Measurements from ENCODE around the gene MYPOP. TPM values are rescaled to one million over a fixed set of nuclear protein-coding genes. Genes with fewer than 3 reads are reported as not detected.

The MYPOP gene
- total RNA-seq, 1 experiment from 2014 or later: 11.1 TPM

DNA sequence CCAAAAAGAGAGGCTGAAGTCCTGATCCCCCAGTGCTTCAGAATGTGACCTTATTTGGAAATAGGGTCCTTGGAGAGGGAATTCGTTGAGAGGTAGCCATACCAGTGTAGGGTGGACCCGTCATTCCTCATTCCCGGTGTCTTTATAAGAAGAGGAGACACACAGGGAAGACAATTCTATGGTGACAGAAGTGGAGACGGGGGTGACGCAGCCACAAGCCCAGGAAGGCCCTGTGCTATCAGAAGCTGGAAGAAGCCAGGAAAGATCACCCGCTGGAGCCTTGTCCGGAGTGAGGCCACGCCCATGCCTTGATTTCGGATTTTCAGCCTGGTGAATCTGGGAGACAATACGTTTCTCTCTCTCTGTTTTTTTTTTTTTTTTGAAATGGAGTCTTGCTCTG is 2.6 kb upstream of the MYPOP start:
- peaks cover 2% of the 10 kb centered on the region; the same call in 1 of the 2 replicates for H3K36me3 ChIP-seq (ENCODE audit: control insufficient read depth, insufficient read depth, low read length)
- ATAC-seq (no peak), DNase-seq (ENCODE audit: low read depth, low spot score) (no peak)
- no peak for TF ChIP-seq POLR2AphosphoS5 (IDR thresholded peaks at IDR 0.05; ENCODE audit: low read depth, low read length)
- in situ Hi-C loops (cut with HindIII; ENCODE audit: low pct_unique_long_range_greater_than_20kb, low sequenced_read_pairs): no loop called here
- H3K27me3 ChIP-seq (ENCODE audit: control insufficient read depth, insufficient read depth, low read length): no peaks in the 10 kb centered on the region
- H3K9me3 ChIP-seq (ENCODE audit: control insufficient read depth, insufficient read depth, low read depth, low read length): no peaks in the 10 kb centered on the region
- no TSS peak for BruUV-seq (replicated peaks)
- ChIA-PET POLR2A (no interaction called here), CTCF (interaction anchor here (0.7 kb wide), 1 partner anchor 77 kb away, joined by 5 read pairs; no protein-coding TSS in a partner anchor)
- intact Hi-C loops (cut with micrococcal nuclease; ENCODE audit: unreplicated experiment): no loop called here
- H3K27ac ChIP-seq (ENCODE audit: low read length): no peak overlapping the region
- peaks cover 3% of the 10 kb centered on the region for H3K4me1 ChIP-seq (ENCODE audit: control insufficient read depth, insufficient read depth, low read length)
- H3K4me3 ChIP-seq (ENCODE audit: low read depth in 2 of 2, low read length in 2 of 2): no peak overlapping the region

DNA sequence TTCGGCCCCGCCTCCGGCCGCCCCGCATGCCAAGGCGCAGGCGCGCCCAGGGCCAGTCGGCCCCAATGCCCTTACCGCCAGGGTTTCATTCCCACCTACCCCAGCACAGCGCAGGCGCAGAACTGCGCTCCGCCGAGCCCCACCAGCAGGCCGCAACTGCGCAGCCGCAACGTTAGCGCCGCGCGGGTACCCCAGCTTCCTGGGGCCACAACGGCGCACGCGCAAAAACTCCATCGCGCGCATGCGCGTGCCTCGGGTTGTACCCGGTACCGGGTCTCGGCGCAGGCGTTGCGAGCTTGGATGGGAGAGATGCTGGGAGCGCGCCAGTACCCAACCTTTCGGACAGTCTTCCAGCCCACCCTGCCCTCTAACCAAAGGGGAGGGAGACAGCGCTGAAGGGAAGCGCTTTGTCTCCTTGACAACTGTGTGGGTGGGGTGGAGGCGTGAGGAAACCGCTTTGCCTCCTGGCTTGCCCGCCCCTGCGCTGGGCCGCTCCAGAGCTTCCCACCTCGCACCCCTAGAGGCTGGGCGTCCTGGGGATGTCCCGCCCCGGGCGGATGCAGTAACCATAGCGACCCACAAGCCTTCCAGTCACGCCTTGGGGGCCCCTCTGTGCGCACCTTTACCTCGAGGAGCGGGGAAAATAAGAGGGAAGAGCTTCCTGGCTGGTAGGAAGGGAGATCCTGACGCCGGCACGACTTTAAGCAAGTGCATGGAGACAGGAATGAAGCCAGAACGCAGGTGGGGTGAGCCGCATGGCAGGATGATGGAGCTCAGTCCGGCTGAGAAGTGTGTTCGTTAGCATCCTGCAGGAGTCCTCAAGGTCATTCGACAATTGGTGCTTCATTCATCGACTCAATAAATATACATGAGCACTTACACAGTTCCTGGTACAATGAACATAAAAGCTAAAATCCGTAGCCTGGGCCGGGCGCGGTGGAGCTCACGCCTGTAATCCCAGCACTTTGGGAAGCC is 525 bp upstream of the MYPOP start:
- H3K4me3 ChIP-seq (ENCODE audit: low read depth in 2 of 2, low read length in 2 of 2): peak overlapping the region; percentile 70 to 82
- ChIA-PET CTCF (interaction anchor here (0.6 to 1.2 kb wide), 4 partner anchors 17 to 635 kb away, joined by 3 to 4 read pairs (median 4); partner anchors contain the start of gene IRF2BP1), POLR2A (interaction anchor here (0.5 to 0.6 kb wide), 2 partner anchors 17 to 92 kb away, joined by 3 read pairs; partner anchors contain the start of genes CCDC61 and IRF2BP1)
- ATAC-seq (peak; percentile 93), DNase-seq (ENCODE audit: low read depth, low spot score) (peak; percentile 75)
- H3K36me3 ChIP-seq (ENCODE audit: control insufficient read depth, insufficient read depth, low read length): peaks cover 2% of the 10 kb centered on the region; the same call in 1 of the 2 replicates
- BruUV-seq (replicated peaks): no TSS peak
- H3K27ac ChIP-seq (ENCODE audit: low read length): peak overlapping the region; percentile 81
- H3K4me1 ChIP-seq (ENCODE audit: control insufficient read depth, insufficient read depth, low read length): peaks cover 3% of the 10 kb centered on the region
- in situ Hi-C loops (cut with HindIII; ENCODE audit: low pct_unique_long_range_greater_than_20kb, low sequenced_read_pairs): no loop called here
- intact Hi-C loops (cut with micrococcal nuclease; ENCODE audit: unreplicated experiment): no loop called here
- no peaks in the 10 kb centered on the region for H3K9me3 ChIP-seq (ENCODE audit: control insufficient read depth, insufficient read depth, low read depth, low read length)
- TF ChIP-seq REST (IDR thresholded peaks at IDR 0.05; ENCODE audit: insufficient read depth in 1 of 2, low read depth in 2 of 2, low read length in 1 of 2): peak in 1 of 2 experiments; percentile 27; a peak in 1 of 4 replicates
- TF ChIP-seq SIN3A (IDR thresholded peaks at IDR 0.05; ENCODE audit: borderline replicate concordance, insufficient read depth, low read depth, low read length): no peak
- TF ChIP-seq POLR2AphosphoS5 (IDR thresholded peaks at IDR 0.05; ENCODE audit: low read depth, low read length): peak; percentile 92
- no peaks in the 10 kb centered on the region for H3K27me3 ChIP-seq (ENCODE audit: control insufficient read depth, insufficient read depth, low read length)

DNA sequence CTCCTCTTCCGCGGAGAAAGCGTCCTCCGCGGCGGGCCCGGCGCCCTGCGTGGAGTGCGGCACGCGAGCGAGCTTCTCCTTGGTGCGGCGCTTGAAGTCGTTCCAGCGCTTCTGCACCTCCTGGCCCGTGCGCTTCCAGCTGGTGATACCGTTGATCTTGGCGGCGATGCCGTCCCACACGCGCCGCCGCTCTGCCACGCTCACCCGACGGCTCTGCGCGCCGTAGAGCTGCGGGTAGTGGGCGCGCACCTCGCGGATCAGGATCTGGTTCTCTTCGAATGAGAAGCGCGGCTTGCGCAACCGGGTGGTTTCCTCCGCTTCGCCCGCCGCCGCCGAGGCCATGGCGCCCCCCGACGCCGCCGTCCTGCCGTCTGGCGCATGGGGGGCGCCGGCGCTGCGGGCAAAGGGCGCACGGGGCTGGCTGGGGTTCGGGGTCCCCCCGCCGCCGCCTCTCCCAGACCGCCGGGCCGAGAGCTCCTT is 941 bp downstream of the MYPOP start:
- no peaks in the 10 kb centered on the region for H3K27me3 ChIP-seq (ENCODE audit: control insufficient read depth, insufficient read depth, low read length)
- peaks cover 3% of the 10 kb centered on the region for H3K4me1 ChIP-seq (ENCODE audit: control insufficient read depth, insufficient read depth, low read length)
- no peak for TF ChIP-seq POLR2AphosphoS5 (IDR thresholded peaks at IDR 0.05; ENCODE audit: low read depth, low read length)
- TF ChIP-seq SIN3A (IDR thresholded peaks at IDR 0.05; ENCODE audit: borderline replicate concordance, insufficient read depth, low read depth, low read length): no peak
- TF ChIP-seq, protein P1, sequence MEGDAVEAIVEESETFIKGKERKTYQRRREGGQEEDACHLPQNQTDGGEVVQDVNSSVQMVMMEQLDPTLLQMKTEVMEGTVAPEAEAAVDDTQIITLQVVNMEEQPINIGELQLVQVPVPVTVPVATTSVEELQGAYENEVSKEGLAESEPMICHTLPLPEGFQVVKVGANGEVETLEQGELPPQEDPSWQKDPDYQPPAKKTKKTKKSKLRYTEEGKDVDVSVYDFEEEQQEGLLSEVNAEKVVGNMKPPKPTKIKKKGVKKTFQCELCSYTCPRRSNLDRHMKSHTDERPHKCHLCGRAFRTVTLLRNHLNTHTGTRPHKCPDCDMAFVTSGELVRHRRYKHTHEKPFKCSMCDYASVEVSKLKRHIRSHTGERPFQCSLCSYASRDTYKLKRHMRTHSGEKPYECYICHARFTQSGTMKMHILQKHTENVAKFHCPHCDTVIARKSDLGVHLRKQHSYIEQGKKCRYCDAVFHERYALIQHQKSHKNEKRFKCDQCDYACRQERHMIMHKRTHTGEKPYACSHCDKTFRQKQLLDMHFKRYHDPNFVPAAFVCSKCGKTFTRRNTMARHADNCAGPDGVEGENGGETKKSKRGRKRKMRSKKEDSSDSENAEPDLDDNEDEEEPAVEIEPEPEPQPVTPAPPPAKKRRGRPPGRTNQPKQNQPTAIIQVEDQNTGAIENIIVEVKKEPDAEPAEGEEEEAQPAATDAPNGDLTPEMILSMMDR (IDR thresholded peaks at IDR 0.05): no peak
- TF ChIP-seq TCF7L2 (IDR thresholded peaks at IDR 0.05; ENCODE audit: low read depth, low read length): no peak
- no peak for TF ChIP-seq REST (IDR thresholded peaks at IDR 0.05; ENCODE audit: insufficient read depth in 1 of 2, low read depth in 2 of 2, low read length in 1 of 2)
- no peak overlapping the region; the same call in 1 of the 2 replicates for H3K27ac ChIP-seq (ENCODE audit: low read length)
- H3K4me3 ChIP-seq (ENCODE audit: low read depth in 2 of 2, low read length in 2 of 2): peak overlapping the region; percentile 70 to 82
- no peak for ATAC-seq
- H3K36me3 ChIP-seq (ENCODE audit: control insufficient read depth, insufficient read depth, low read length): peaks cover 2% of the 10 kb centered on the region; the same call in 1 of the 2 replicates
- BruUV-seq (replicated peaks): no TSS peak
- intact Hi-C loops (cut with micrococcal nuclease; ENCODE audit: unreplicated experiment) (no loop called here), in situ Hi-C loops (cut with HindIII; ENCODE audit: low pct_unique_long_range_greater_than_20kb, low sequenced_read_pairs) (no loop called here)
- ChIA-PET CTCF (interaction anchor here (0.8 kb wide), 1 partner anchor 84 kb away, joined by 6 read pairs; no protein-coding TSS in a partner anchor), POLR2A (no interaction called here)
- DNase-seq (ENCODE audit: low read depth, low spot score): no peak
- H3K9me3 ChIP-seq (ENCODE audit: control insufficient read depth, insufficient read depth, low read depth, low read length): no peaks in the 10 kb centered on the region

Measured in Panc1 (cell line).